ENCODE data around the gene OR4D5.

The OR4D5 gene

DNA sequence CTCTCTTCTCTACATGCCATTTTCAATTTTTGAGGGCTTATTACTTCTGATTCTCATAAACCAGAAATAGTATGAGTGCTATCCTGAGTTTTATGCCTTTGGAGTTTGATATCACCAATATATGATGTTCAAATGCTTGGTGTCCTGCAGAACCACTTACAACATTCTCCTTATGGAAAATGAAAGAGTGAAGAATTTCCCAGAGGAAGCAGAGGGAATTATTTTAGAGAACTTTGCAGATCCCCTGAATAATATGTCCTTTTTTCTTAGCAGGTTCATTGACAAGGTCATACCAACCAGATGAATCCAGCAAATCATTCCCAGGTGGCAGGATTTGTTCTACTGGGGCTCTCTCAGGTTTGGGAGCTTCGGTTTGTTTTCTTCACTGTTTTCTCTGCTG, at the start of gene OR4D5:
Gene OR4D5, plus strand, starts transcription at position 301 of the 400 bp plus-strand sequence. Its CDS starts 0 bp downstream, at position 301.
- DNase-seq: no peak

DNA sequence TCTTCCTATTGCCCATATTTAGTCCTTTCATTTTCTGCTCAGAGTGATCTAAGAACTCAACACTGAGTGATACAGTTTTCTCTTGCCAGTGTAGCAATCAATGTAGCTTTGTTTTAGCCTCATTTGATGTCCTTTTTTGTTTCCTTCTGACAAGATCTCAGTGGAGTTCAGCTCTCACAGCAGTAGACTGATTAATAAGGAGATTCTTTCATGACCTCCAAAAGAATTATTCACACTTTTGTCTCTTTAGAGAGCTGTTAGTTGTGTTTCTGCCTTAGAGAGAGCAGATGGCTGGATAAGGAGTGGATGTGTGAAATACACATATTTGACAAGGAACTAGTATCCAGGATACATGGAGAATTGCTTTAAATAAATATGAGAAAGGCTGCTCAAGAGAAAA, 47.4 kb upstream of the OR4D5 start:
- no peak for DNase-seq

DNA sequence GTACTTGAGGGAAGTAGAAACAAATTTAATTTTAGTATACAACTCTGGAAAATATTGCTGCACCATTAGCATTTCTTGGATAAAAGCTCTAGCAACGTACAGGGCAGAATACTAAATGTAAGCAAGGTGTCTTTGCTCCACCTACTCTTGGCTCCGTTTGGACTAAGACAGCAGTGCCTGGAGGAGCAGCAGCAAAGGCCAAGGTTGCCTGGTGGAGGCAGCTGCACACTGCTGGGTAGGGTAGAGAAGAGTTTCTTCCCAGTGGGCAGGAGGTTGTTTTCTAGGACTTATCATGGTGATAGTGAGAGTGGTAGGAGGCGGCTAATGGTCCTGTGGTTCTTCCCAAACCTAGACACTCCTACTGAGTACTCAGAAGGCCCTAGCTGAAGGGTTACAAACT, 39.6 kb upstream of the OR4D5 start:
- no peak for DNase-seq

DNA sequence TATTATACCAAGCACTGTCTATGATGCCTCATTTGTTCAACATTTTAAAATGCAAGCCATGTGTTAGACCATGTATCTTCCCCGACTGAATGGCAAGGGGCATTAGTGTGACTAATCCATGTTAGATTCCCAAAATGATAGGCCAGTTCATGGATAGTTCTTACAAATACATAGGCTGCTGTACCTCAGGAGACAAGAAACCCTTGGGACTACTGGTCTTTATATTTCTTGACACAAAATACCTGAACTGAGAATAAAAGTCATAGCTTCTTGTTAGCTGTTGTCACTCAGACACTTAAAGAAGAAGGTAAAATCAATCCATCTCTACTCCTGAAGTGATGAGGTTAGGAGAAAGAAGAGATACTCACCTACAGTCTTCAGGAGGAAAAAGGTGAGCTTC, 37.5 kb upstream of the OR4D5 start, which contains the start of gene OR8D4:
Gene OR8D4, plus strand, starts transcription at position 301 of the 400 bp plus-strand sequence. CDS start 4,265 bp downstream, outside the sequence.
- no peak for DNase-seq

DNA sequence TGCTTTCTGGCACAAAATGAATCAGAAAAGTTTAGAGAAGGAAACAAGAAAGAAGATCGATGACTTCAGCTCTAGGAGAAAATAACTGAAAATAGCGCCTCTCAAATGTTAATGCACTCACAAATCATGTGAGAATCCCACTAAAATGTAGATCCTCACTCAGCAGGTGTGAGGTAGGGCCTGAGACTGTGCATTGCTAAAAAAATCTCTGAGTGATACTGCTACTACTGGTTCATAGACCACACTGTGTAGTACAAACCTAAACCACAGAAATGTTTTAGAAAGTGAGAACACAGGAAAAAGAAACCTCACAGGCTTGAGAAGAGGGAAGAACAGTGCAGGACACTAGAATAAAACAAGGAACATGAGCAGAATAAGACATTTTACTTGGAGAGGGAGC, 35.5 kb upstream of the OR4D5 start:
- no peak for DNase-seq

DNA sequence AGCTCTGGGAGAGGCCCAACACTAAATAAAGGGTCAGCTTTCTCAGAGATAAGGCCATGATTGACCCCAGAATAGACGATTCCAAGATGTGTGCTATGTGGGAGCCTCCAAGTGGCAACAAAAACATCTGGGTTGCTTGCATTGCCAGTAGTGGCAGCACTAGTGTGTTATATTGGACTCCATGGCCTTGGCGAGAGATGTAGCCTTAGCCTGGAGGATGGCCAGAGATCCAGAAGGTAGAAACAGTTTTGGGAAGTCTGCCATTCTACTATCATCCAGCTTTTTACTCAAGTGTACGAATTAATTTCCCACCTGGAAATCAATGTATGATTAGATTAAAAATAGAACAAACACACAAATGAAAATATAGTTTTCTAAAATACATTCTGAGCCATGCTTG, 34.5 kb upstream of the OR4D5 start:
- no peak for DNase-seq

DNA sequence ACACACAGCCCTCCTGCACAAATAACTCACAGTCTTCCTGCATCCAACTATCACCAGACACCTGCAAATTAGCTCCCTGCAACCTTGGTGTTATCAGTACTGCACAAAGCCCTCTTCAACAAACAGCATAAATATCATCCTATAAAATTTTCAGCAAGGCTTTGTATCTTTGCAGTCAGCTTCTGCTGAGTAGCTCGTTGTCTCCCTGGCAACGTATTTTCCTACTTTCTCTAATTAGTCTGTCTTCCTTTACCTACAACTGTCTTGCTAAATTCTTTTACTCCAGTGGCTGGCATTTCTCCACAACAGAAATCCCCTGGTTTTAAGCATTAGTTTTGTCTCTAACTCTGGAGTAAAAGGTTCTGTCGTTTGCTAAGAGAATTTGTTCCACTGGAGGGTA, 33.6 kb upstream of the OR4D5 start:
- DNase-seq: peak in 2 of 3 experiments; percentile 7 to 31

DNA sequence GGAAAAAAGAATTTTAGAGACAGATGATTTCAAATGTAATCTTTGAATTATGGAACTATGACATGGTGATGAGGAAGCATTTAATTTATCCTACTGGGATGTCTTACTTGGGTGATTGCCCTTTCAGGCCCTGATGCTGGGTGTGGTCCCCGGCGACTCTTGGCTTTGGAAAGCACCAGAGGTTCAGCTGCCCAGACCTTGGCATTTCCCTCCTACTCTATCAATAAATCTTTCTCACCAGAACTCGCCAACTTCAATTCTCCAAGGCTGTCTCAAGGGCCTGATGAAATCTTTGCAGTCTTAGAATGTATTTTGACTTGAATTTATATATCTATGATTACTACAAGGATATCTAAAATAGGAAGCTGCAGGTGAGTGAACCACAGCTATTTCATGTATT, 18.5 kb upstream of the OR4D5 start:
- no peak for DNase-seq

DNA sequence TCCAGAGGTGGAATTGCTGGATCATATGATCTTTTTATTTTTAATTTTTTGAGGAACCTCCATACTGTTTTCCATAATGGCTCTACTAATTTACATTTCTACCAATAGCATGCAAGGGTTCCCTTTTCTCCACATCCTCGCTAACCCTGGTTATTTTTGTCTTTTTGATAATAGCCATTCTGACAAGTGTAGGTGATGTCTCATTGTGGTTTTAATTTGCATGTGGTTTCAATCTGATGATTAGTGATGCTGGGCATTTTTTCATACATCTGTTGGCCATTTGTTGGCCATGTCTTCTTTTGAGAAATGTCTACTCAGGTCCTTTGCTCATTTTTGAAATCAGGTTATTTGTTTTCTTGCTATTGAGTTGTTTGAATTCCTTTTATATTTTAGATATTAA, 15.4 kb upstream of the OR4D5 start:
- DNase-seq: no peak

DNA sequence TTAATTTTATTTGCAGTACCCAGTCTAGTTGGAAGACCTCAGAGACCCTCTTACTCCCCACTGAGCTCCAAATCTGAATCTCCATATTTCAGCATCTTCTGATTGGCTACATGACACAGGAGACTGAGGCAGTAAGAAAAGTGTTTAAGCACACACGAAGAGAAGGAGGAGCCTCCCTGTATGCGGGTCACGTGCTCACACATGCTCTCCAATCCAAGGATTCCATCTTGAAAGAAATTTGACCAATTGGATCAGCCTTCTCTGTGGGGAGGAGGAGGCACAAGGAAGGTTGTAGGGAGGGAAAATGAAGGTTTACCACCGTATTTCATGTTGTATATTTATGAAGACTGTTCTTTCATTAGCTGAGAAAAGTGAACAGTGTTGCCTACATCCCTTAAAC, 3.0 kb downstream of the OR4D5 start:
- no peak for DNase-seq

DNA sequence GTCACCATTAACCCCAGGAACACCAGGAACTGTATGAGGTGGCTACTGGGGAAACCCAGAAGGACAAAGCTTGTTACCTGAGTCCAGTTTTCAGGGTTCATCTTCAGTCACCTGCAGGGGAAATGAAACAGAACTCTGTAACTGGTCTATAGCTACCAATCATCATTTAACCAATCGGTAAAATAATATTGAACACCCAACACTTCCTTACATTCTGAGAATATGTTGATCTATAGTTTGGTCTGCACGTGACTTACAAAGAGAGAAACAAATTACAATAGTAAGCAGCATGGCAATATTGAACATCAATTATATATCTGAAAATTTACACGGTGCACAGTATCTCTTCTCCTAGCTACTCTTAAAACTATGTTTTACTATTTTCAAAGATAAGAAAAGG, 4.3 kb downstream of the OR4D5 start, which contains the start of gene OR6T1:
Gene OR6T1, minus strand, starts transcription at position 101 of the 400 bp plus-strand sequence. Its CDS starts 0 bp downstream, at position 101.
- DNase-seq: no peak

DNA sequence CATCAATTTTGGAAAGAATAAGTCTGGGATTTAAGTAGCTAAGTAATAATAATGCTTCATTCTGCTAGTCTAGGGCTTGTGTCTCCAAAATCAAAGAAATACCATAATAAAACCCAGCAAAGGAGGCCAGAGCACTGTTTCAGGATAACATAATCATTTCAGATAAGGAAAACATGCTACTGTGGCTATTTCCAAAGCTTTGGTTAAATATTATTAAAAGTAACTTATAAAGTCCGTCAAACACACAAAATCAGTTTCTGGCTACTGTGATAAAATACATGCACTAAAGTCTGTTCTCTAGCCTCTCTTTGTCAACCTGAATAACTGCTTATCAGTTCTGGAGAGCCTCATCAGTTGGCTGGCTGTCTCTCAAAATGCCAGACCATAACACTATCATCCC, 5.7 kb downstream of the OR4D5 start:
- DNase-seq: no peak

DNA sequence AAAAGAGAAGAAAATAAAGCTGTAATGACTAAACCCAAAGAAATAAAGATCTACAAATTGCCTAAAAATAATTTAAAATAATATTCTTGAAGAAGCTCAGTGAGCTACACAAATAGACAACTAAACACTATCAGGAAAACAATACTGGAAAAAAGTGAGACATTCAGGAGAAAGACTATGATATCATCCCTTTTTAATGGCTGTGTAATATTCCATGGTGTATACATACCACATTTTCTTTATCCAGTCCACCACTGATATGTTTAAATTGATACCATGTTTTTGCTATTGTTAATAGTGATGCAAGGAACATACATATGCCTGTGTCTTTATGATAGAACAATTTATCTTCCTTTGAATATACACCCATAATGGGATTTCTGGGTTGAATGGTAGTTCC, 17.3 kb downstream of the OR4D5 start:
- no peak for DNase-seq

DNA sequence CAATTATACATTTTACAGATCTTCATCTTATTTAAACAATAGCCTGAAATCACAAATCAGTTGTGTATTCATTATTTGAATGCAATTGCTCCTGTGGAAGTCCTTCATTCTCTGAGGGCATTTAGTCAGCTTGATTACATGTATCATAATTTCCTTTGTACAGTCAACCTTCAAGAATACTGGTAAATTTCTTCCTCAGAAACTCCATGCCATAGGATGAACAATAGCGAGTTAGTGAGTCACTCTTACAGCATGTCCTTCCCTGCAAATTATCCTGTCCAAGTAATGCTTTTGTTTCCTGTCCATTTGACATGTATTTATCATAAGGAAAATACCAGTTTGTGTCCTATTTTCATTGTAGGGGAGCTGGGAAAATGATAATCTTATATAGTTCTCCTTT, 34.4 kb downstream of the OR4D5 start:
- DNase-seq: no peak

DNA sequence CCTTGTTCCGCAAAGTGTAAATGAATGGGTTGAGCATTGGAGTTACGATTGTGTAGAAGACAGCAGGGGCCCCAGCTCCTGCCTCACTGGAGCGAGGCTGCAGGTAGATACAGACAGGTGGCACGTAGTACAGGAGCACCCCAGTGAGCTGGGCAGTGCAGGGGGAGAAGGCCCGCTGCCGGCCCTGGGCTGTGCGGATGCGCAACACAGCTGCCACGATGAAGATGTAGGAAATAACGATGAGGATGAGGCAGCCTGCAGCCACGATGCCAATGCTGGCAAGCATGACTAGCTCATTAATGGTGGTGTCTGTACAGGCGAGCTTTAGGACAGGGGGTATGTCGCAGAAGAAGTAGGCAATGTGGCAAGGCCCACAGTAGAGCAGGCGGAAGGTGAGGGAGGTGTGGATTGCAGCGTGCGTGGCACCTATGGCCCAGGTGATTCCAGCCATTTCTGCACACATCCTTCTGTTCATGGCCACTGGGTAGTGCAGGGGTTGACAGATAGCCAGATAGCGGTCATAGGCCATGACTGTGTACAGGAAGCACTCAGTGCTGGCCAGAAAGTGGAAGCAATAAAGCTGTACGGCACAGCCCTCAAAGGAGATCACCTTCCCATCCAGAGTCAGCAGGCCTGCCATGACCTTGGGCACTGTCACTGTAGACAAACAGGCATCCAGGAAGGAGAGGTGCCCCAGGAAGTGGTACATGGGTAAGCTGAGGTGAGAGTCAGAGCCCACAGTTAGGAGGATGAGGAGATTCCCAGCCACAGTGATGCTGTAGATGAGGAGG, 37.5 kb downstream of the OR4D5 start:
- DNase-seq: no peak

DNA sequence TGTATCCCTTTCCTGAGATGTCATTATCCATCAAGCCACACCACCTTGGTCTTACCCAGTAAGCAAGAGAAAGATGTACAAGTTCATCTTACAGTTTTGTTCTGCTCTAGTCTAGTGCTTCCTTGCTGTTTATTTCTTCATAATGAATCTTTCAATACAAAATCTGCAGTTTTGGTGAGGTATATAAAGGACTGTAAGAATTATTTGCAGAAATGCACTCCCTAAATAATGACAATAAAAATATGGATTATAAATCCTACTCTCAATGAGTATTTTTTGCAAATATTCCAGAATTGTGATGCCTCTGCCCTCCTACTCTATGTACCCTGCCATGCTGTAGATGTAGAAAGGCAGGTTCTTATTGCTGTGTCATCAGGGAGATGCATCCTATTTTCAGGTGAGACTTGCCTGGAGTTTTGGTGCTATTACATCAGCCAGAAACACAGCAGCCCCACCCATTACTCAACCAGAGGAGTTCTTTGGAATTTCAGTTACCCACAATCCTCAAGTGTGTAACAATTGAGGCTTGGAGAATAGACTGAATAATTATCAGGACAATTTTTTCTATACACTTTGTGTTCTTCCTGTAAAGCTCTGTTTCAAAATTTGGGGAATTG, 38.4 kb downstream of the OR4D5 start, which contains the start of gene OR10S1:
Gene OR10S1, minus strand, starts transcription at position 51 of the 617 bp plus-strand sequence. CDS start 117 bp downstream, outside the sequence.
- DNase-seq: no peak

DNA sequence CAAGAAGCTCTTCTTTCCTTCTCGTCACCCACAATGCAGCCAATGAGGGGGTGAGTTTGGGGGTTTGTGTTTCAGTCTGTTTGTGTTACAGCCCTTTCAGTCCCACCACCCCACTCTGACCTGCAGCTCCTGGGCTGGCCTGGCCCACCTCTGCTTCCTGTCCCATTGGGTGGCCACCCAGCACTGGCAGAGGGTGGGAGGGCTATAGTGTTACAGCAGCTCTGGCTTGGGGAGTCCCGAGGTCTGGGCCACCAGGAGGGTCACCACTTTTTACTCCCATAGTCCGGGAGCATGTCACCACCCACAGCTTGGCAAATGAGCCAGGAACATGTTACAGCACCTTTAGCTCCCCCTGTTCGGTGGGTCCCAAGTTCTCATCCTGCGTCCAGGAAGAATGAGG, 39.9 kb downstream of the OR4D5 start:
- DNase-seq: no peak
